ENCODE data around the gene HRH3. TPM values are rescaled to one million over a fixed set of nuclear protein-coding genes. Genes with fewer than 3 reads are reported as not detected.

HRH3 gene
- total RNA-seq, 1 experiment from 2014 or later = not detected

DNA sequence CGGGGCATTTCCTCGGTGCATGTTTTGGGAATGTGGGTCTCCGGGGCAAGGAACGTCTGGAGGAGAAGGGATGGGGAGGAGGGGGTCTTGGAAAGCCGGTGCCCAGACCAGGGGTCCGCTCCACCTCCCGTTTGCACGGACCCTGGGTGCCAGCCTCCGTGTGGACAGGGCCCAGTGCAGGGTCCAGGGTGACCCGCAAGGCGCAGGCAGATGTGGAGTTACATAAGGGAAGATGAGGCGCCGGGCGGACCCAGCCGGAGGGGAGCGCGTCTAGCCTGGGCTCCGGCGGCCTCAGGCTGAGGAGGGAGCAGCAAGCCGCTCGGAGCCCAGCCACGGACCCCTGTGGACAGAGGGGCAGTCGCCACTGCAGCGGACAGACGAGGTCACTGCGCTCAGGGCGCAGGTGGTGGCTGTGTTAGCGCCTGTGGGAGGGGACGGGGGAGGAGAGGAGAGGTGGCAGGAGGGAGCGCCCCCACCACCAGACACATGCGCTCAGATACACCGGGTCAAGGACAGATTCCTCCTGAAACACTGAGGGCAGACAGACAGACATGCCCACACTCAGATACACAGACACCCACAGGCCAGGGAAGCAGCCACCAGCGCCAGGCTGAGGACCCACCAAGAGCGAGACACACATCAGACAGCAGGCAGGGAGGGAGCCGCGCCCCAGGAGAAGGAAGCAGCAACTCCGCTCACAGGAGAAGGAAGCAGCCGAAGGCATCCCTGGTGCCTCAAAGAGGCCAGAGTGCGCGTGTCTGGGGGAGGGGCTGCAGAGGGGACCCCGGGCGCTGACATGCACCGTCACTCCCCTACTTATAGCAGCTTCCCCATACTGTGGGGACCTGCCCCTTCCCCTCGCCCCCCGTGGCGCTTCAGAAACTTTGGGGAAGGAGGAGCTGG lies 839 bp upstream of the HRH3 start:
- Mint-ChIP-seq H3K27ac (ENCODE audit: low read depth, unreplicated experiment) (no peak overlapping the region), H3K27me3 (ENCODE audit: insufficient read depth, unreplicated experiment) (peaks cover 64% of the 10 kb centered on the region), H3K9me3 (ENCODE audit: unreplicated experiment) (no peaks in the 10 kb centered on the region), H3K4me1 (ENCODE audit: insufficient read depth, unreplicated experiment) (no peaks in the 10 kb centered on the region), H3K4me3 (ENCODE audit: unreplicated experiment) (no peak overlapping the region), H3K36me3 (ENCODE audit: insufficient read depth, unreplicated experiment) (no peaks in the 10 kb centered on the region)
- no peak for DNase-seq (ENCODE audit: unreplicated experiment)
- TF ChIP-seq, protein P1, sequence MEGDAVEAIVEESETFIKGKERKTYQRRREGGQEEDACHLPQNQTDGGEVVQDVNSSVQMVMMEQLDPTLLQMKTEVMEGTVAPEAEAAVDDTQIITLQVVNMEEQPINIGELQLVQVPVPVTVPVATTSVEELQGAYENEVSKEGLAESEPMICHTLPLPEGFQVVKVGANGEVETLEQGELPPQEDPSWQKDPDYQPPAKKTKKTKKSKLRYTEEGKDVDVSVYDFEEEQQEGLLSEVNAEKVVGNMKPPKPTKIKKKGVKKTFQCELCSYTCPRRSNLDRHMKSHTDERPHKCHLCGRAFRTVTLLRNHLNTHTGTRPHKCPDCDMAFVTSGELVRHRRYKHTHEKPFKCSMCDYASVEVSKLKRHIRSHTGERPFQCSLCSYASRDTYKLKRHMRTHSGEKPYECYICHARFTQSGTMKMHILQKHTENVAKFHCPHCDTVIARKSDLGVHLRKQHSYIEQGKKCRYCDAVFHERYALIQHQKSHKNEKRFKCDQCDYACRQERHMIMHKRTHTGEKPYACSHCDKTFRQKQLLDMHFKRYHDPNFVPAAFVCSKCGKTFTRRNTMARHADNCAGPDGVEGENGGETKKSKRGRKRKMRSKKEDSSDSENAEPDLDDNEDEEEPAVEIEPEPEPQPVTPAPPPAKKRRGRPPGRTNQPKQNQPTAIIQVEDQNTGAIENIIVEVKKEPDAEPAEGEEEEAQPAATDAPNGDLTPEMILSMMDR (IDR thresholded peaks at IDR 0.05; ENCODE audit: unreplicated experiment) = no peak
- intact Hi-C loops (cut with micrococcal nuclease) = no loop called here
- CTCF ChIA-PET = no interaction called here
- POLR2A ChIA-PET = interaction anchor here (1.0 kb wide), 1 partner anchor 33 kb away, joined by 4 read pairs; no protein-coding TSS in a partner anchor
- BruUV-seq (replicated peaks) = no TSS peak

DNA sequence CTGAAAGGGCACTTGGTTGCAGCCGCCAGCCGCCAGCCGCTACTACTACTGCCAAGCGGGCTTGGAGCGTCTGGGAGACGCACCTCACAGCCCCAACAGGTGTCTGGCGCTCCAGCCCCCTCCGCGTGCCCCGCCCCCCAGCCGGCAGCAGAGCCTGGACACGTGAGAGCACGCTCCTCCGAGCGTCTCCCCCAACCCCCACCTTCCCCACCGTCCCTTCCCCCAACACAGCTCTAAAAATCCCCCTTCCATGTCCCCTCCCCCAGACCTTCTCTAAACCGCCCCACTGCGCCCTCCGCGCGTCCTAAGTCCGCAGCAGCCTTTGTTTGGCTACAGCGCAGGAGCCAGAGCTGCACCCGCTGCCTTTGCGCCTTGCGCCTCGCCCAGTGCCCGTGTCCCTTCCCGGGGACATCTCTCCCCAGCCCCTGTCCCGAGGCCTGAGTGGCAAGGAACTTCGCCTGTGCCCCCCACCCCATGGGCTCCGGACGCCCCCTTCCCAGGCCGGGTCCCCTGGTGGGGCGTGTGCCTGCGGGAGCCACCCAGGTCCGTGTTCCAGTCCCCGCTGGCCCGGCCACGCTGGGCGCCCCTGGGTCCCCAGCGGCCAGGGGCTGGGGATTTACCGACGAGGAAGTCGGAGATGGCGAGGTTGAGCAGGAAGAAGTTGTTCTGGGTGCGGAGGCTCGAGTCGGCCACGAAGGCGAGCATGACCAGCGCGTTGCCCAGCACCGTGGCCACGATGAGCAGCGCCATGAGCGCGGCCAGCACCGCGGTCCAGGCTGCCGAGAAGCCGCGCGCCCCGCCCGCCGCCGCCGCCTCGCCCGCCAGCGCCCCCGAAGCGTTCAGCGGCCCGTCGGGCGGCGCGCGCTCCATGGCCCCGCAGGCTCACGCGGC lies 732 bp downstream of the HRH3 start:
- BruUV-seq (replicated peaks) = no TSS peak
- peaks cover 64% of the 10 kb centered on the region for H3K27me3 Mint-ChIP-seq (ENCODE audit: insufficient read depth, unreplicated experiment)
- intact Hi-C loops (cut with micrococcal nuclease) = no loop called here
- DNase-seq (ENCODE audit: unreplicated experiment) = no peak
- no peaks in the 10 kb centered on the region for H3K36me3 Mint-ChIP-seq (ENCODE audit: insufficient read depth, unreplicated experiment)
- H3K4me1 Mint-ChIP-seq (ENCODE audit: insufficient read depth, unreplicated experiment) = no peaks in the 10 kb centered on the region
- CTCF ChIA-PET = interaction anchor here (1.2 kb wide), 1 partner anchor 19 kb away, joined by 4 read pairs; no protein-coding TSS in a partner anchor
- H3K27ac Mint-ChIP-seq (ENCODE audit: low read depth, unreplicated experiment) = no peak overlapping the region
- POLR2A ChIA-PET = no interaction called here
- TF ChIP-seq, protein P1 (IDR thresholded peaks at IDR 0.05; ENCODE audit: unreplicated experiment) = no peak
- no peaks in the 10 kb centered on the region for H3K9me3 Mint-ChIP-seq (ENCODE audit: unreplicated experiment)
- H3K4me3 Mint-ChIP-seq (ENCODE audit: unreplicated experiment) = no peak overlapping the region

DNA sequence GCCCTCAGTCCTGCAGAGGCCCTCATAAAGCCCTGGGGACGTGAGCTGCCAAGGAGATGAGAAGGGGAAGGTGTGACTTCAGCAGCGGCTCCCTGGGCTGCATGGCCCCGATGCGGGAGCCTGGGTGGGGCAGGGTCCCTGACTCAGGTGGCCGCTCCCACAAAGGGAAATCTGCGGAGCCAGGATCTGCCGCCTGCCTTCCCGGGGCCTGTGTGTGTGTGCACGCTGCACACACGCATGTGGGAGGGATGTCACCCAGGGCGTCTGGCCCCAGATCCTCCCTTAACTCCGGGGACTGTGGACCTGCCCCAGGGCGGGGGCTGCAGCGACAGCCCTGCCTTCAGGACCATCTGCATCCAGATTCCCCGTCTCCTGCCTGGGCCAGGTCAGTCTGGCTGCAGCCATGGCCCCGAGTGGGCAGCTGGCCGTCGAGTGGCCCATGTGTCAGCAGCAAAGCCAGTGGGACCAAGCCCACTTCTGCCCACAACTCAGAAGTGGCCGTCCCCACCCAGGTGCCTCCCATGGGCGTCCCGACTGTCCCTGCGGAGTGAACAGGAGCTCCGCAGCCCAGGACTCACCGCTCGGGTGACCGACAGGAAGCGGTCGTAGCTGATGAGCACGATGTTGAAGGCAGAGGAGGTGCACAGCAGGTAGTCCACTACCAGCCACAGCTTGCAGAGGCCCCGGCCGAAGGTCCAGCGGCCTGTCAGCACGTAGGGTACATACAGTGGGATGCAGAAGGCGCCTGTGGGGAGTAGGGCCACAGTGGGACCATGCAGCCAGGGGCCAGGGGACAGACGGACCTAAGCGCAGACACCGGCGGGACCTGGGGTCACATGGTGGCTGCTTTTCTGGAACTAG lies 1.9 kb downstream of the HRH3 start:
- TF ChIP-seq, protein P1 (IDR thresholded peaks at IDR 0.05; ENCODE audit: unreplicated experiment) = no peak
- no peak for DNase-seq (ENCODE audit: unreplicated experiment)
- Mint-ChIP-seq H3K27ac (ENCODE audit: low read depth, unreplicated experiment) (no peak overlapping the region), H3K4me1 (ENCODE audit: insufficient read depth, unreplicated experiment) (no peaks in the 10 kb centered on the region), H3K36me3 (ENCODE audit: insufficient read depth, unreplicated experiment) (no peaks in the 10 kb centered on the region), H3K9me3 (ENCODE audit: unreplicated experiment) (no peaks in the 10 kb centered on the region), H3K4me3 (ENCODE audit: unreplicated experiment) (no peak overlapping the region), H3K27me3 (ENCODE audit: insufficient read depth, unreplicated experiment) (peaks cover 60% of the 10 kb centered on the region)
- ChIA-PET CTCF (interaction anchor here (0.6 to 1.3 kb wide), 3 partner anchors 20 to 239 kb away, joined by 3 to 4 read pairs (median 4); no protein-coding TSS in a partner anchor), POLR2A (interaction anchor here (0.6 to 0.7 kb wide), 2 partner anchors 30 to 303 kb away, joined by 3 to 4 read pairs; no protein-coding TSS in a partner anchor)
- intact Hi-C loops (cut with micrococcal nuclease) = no loop called here
- no TSS peak for BruUV-seq (replicated peaks)
